Calu3 (cell line): ENCODE data around the gene DMRT3. TPM values are rescaled to one million over a fixed set of nuclear protein-coding genes. Genes with fewer than 3 reads are reported as not detected.
A peak's percentile ranks its signal among the peaks of the same experiment; 100 is the strongest.

Experiments
- BruUV-seq: library from RNA; stranded (reverse); fragments of 400-500 nt; replicated peaks from 2 replicates; lab custom pipeline; 2021; lab: Mats Ljungman, UMichigan
- CTCF ChIA-PET: fragments of 300-600 bp; sonication (Branson Sonifier 250); formaldehyde crosslinking; loops from one replicate; lab custom pipeline; 2022; ENCODE audit warnings: antibody characterized with exemption; lab: Charles Lee
- DNase-seq: peaks from one replicate; pipeline ENCODE4 v3.0.0; 2022
- H3K27ac Mint-ChIP-seq: one replicate; pipeline ENCODE4 v1.8.0; 2022; ENCODE audit warnings: mixed read lengths; ENCODE audit not compliant: unreplicated experiment
- H3K27me3 Mint-ChIP-seq: one replicate; pipeline ENCODE4 v1.8.0; 2022; ENCODE audit warnings: mixed read lengths; ENCODE audit not compliant: unreplicated experiment
- H3K36me3 Mint-ChIP-seq: one replicate; pipeline ENCODE4 v1.8.0; 2022; ENCODE audit warnings: mild to moderate bottlenecking, moderate library complexity, mixed read lengths; ENCODE audit not compliant: insufficient read depth, unreplicated experiment
- H3K4me1 Mint-ChIP-seq: one replicate; pipeline ENCODE4 v1.8.0; 2022; ENCODE audit warnings: mild to moderate bottlenecking, low read depth, mixed read lengths; ENCODE audit not compliant: unreplicated experiment
- H3K4me3 Mint-ChIP-seq: one replicate; pipeline ENCODE4 v1.8.0; 2022; ENCODE audit warnings: mild to moderate bottlenecking, low read depth, moderate library complexity, mixed read lengths; ENCODE audit not compliant: unreplicated experiment
- H3K9me3 Mint-ChIP-seq: one replicate; pipeline ENCODE4 v1.8.0; 2022; ENCODE audit warnings: low read depth, mixed read lengths; ENCODE audit not compliant: unreplicated experiment
- intact Hi-C: fragments of 100-400 bp; cut with micrococcal nuclease; formaldehyde crosslinking; loops from one replicate; pipeline ENCODE4 v1.10.0; 2022; ENCODE audit not compliant: unreplicated experiment
- total RNA-seq: library from RNA; stranded (reverse); gene quantifications from 2 replicates; pipeline ENCODE4 v1.2.3, GENCODE V29; 2022
- TF ChIP-seq, protein P1 (sequence below): fragments of 200-600 bp; IDR thresholded peaks from one replicate; pipeline ENCODE4 v1.8.0; 2022; ENCODE audit warnings: antibody characterized with exemption; ENCODE audit not compliant: unreplicated experiment

Gene DMRT3
- total RNA-seq, 1 experiment from 2014 or later = not detected

DNA sequence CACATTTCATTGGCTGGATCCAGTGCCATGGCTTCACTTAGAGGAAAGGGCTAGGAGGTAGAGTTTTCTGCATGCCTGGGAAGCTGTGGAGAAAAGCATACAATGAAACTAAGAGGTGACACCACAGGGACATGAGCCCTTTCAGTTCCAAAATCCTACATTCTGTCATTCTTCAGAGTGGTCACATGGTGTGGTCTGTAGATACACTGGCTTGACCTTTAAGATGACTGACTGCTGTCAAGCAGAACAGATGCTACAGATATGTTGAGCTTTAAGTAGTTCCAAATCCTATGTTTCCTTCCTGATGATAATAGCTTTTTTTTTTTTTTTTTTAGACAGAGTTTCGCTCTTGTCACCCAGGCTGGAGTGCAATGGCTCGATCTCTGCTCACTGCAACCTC is 26.2 kb downstream of the DMRT3 start:
- CTCF ChIA-PET = interaction anchor here (0.7 kb wide), 1 partner anchor 125 kb away, joined by 3 read pairs; no protein-coding TSS in a partner anchor
- no peaks in the 10 kb centered on the region for H3K4me1 Mint-ChIP-seq
- no peaks in the 10 kb centered on the region for H3K27me3 Mint-ChIP-seq
- no peaks in the 10 kb centered on the region for H3K36me3 Mint-ChIP-seq
- intact Hi-C loops = loop anchor here (10.0 kb wide), 1 partner anchor 388 kb away; no protein-coding TSS in a partner anchor
- H3K27ac Mint-ChIP-seq = no peak overlapping the region
- no peak overlapping the region for H3K4me3 Mint-ChIP-seq
- no peaks in the 10 kb centered on the region for H3K9me3 Mint-ChIP-seq
- DNase-seq = no peak
- BruUV-seq = no TSS peak
- TF ChIP-seq, protein P1, sequence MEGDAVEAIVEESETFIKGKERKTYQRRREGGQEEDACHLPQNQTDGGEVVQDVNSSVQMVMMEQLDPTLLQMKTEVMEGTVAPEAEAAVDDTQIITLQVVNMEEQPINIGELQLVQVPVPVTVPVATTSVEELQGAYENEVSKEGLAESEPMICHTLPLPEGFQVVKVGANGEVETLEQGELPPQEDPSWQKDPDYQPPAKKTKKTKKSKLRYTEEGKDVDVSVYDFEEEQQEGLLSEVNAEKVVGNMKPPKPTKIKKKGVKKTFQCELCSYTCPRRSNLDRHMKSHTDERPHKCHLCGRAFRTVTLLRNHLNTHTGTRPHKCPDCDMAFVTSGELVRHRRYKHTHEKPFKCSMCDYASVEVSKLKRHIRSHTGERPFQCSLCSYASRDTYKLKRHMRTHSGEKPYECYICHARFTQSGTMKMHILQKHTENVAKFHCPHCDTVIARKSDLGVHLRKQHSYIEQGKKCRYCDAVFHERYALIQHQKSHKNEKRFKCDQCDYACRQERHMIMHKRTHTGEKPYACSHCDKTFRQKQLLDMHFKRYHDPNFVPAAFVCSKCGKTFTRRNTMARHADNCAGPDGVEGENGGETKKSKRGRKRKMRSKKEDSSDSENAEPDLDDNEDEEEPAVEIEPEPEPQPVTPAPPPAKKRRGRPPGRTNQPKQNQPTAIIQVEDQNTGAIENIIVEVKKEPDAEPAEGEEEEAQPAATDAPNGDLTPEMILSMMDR = no peak

DNA sequence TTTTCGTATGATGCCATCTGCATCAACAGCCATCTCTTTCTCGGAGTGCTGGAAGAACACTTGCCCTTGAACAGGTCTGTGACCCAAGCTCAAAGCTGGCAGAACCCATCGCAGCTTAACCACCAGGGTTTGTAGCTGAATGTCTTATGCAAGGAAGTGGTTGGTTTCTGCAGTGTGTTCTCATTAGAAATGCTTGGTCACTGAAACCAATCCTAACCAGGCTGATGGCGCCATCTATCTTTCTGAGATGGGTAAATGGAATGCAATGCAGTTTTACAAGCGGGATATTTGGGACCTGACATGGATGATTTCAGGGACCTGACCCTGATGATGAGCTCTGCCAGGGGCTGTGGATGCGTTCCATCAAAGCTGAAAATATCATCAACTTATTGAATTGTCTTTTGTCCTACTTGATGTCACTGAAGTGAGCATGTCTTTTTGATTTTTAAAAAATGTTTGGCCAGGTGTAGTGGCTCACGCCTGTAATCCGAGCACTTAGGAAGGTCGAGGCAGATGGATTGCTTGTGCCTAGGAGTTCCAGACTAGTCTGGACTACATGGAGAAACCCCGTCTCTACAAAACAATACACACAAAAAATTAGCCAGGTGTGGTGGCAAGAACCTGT is 28.7 kb downstream of the DMRT3 start:
- intact Hi-C loops = loop anchor here (1.0 to 10.0 kb wide), 3 partner anchors 111 to 658 kb away; no protein-coding TSS in a partner anchor
- BruUV-seq = no TSS peak
- H3K9me3 Mint-ChIP-seq = no peaks in the 10 kb centered on the region
- H3K27ac Mint-ChIP-seq = no peak overlapping the region
- CTCF ChIA-PET = interaction anchor here (1.6 kb wide), 1 partner anchor 111 kb away, joined by 11 read pairs; no protein-coding TSS in a partner anchor
- no peaks in the 10 kb centered on the region for H3K36me3 Mint-ChIP-seq
- H3K27me3 Mint-ChIP-seq = peaks cover 12% of the 10 kb centered on the region
- TF ChIP-seq, protein P1 = no peak
- H3K4me3 Mint-ChIP-seq = no peak overlapping the region
- DNase-seq = peak; percentile 28
- no peaks in the 10 kb centered on the region for H3K4me1 Mint-ChIP-seq

DNA sequence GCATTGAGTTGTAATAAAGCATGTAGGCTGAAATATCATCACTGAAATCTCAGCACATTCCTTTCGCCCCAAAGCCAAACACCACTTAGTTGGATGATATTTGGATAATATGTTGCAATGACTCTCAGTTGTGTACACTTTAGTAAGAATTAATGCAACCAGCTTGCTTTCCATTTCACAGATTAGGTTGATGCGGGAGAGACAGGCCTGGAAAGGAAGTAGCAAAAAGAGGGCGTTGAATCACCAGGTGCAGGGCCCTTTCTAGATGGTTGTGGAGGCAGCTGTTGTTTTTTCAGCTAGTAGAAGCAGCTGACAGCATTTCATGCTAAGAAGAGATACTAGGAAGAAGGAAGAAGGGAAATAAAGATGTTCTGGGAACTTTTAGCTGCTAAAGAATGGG is 30.9 kb downstream of the DMRT3 start:
- CTCF ChIA-PET = interaction anchor here (0.5 kb wide), 1 partner anchor 111 kb away, joined by 4 read pairs; no protein-coding TSS in a partner anchor
- no TSS peak for BruUV-seq
- Mint-ChIP-seq H3K4me1 (no peaks in the 10 kb centered on the region), H3K4me3 (no peak overlapping the region), H3K27me3 (peaks cover 12% of the 10 kb centered on the region), H3K9me3 (no peaks in the 10 kb centered on the region), H3K27ac (no peak overlapping the region), H3K36me3 (no peaks in the 10 kb centered on the region)
- TF ChIP-seq, protein P1 = no peak
- intact Hi-C loops = loop anchor here (5.0 to 10.0 kb wide), 2 partner anchors 393 to 660 kb away; no protein-coding TSS in a partner anchor
- no peak for DNase-seq

DNA sequence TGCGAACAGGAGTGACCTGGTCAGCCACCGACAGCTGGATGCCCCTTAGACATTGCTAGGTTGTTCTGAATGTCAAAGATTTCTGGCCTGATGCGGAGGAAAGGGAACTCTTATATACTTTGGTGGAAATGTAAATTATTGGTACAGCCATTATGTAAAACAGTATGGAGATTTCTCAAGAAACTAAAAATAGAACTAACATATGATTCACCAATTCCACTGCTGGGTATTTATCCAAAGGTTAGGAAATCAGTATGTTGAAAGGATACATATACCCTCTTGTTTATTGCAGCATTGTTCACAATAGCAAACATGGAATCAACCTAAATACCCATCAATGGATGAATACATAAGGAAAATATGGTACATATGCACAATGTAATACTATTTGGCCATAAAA is 31.8 kb downstream of the DMRT3 start:
- H3K27me3 Mint-ChIP-seq = peaks cover 12% of the 10 kb centered on the region
- no peaks in the 10 kb centered on the region for H3K36me3 Mint-ChIP-seq
- no peak overlapping the region for H3K4me3 Mint-ChIP-seq
- BruUV-seq = no TSS peak
- H3K4me1 Mint-ChIP-seq = no peaks in the 10 kb centered on the region
- H3K9me3 Mint-ChIP-seq = no peaks in the 10 kb centered on the region
- intact Hi-C loops = loop anchor here (5.0 to 10.0 kb wide), 2 partner anchors 393 to 661 kb away; no protein-coding TSS in a partner anchor
- TF ChIP-seq, protein P1 = no peak
- DNase-seq = no peak
- H3K27ac Mint-ChIP-seq = no peak overlapping the region
- CTCF ChIA-PET = no interaction called here
